ENCODE measurements around the gene SYNJ2. TPM values are rescaled to one million over a fixed set of nuclear protein-coding genes. Genes with fewer than 3 reads are reported as not detected.

SYNJ2 gene
- total RNA-seq, 1 donor from 2014 or later: 31.8 TPM

DNA sequence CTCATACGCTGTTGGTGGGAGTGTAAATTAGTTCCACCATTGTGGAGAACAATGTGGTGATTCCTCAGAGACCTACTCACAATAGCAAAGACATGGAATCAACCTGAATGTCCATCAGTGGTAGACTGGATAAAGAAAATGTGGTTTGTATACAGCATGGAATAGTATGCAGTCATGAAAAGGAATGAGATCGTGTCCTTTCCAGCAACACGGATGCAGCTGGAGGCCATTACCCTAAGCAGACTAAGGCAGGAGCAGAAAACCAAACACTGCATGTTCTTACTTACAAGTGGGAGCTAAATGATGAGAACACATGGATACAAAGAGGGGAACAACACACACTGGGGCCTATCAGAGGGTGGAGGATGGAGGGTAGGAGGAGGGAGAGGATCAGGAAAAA lies 54.6 kb downstream of the SYNJ2 start:
- Histone ChIP-seq H3K4me3 (ENCODE audit: insufficient read depth, low read depth, low read length) (no peak overlapping the region), H3K4me2 (ENCODE audit: low read length) (no peak overlapping the region), H3K79me2 (ENCODE audit: insufficient read depth, low read length) (peaks cover 74% of the 10 kb centered on the region), H2AFZ (ENCODE audit: low read depth, low read length) (no peak overlapping the region), H3K9ac (ENCODE audit: low read length) (no peak overlapping the region), H3K36me3 (ENCODE audit: insufficient read depth, low read length) (peaks cover 34% of the 10 kb centered on the region), H3K4me1 (ENCODE audit: insufficient read depth, low read length) (peaks cover 60% of the 10 kb centered on the region), H3K9me3 (ENCODE audit: insufficient read depth, low read depth, low read length) (no peaks in the 10 kb centered on the region), H3K27ac (ENCODE audit: low read depth, low read length) (no peak overlapping the region), H3K27me3 (ENCODE audit: insufficient read depth, low read length) (no peaks in the 10 kb centered on the region), H4K20me1 (ENCODE audit: insufficient read depth, low read length) (no peaks in the 10 kb centered on the region)
- H3K4me3 Mint-ChIP-seq (ENCODE audit: unreplicated experiment): no peak overlapping the region
- no peak for DNase-seq (ENCODE audit: low read depth)
- TF ChIP-seq EZH2 (IDR thresholded peaks at IDR 0.05; ENCODE audit: insufficient read depth, low read length): no peak
- TF ChIP-seq, protein P1, sequence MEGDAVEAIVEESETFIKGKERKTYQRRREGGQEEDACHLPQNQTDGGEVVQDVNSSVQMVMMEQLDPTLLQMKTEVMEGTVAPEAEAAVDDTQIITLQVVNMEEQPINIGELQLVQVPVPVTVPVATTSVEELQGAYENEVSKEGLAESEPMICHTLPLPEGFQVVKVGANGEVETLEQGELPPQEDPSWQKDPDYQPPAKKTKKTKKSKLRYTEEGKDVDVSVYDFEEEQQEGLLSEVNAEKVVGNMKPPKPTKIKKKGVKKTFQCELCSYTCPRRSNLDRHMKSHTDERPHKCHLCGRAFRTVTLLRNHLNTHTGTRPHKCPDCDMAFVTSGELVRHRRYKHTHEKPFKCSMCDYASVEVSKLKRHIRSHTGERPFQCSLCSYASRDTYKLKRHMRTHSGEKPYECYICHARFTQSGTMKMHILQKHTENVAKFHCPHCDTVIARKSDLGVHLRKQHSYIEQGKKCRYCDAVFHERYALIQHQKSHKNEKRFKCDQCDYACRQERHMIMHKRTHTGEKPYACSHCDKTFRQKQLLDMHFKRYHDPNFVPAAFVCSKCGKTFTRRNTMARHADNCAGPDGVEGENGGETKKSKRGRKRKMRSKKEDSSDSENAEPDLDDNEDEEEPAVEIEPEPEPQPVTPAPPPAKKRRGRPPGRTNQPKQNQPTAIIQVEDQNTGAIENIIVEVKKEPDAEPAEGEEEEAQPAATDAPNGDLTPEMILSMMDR (IDR thresholded peaks at IDR 0.05; ENCODE audit: insufficient read depth, low read depth, low read length): no peak
- H3K27ac Mint-ChIP-seq (ENCODE audit: unreplicated experiment): no peak overlapping the region
- H3K9me3 Mint-ChIP-seq (ENCODE audit: unreplicated experiment): no peaks in the 10 kb centered on the region
- peaks cover 17% of the 10 kb centered on the region for H3K36me3 Mint-ChIP-seq (ENCODE audit: low read depth, unreplicated experiment)
- no peak for FAIRE-seq
- H3K4me1 Mint-ChIP-seq (ENCODE audit: low read depth, unreplicated experiment): peaks cover 32% of the 10 kb centered on the region
- H3K27me3 Mint-ChIP-seq (ENCODE audit: low read depth, unreplicated experiment): no peaks in the 10 kb centered on the region

DNA sequence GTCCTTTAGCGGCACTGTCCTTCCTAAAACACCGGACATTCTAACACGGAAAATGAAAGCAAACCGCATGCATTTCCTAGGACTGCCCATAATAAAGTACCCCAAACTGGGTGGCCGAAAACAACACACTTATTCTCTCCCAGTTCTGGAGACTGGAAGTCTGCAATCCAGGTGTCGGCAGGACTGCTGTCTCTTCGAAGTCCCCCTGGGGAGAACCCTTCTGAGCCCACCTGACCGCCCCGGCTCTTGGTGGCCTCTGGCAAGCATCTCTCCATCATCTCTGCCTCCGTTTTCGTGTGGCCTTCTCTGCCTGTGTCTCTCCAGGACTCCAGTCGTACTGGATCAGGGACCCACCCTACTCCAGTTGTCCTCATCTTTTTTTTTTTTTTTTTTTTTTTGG lies 55.4 kb downstream of the SYNJ2 start:
- H3K9me3 Mint-ChIP-seq (ENCODE audit: unreplicated experiment): no peaks in the 10 kb centered on the region
- Histone ChIP-seq H4K20me1 (ENCODE audit: insufficient read depth, low read length) (no peaks in the 10 kb centered on the region), H3K27ac (ENCODE audit: low read depth, low read length) (no peak overlapping the region), H2AFZ (ENCODE audit: low read depth, low read length) (no peak overlapping the region), H3K4me3 (ENCODE audit: insufficient read depth, low read depth, low read length) (no peak overlapping the region), H3K9me3 (ENCODE audit: insufficient read depth, low read depth, low read length) (no peaks in the 10 kb centered on the region), H3K9ac (ENCODE audit: low read length) (no peak overlapping the region), H3K27me3 (ENCODE audit: insufficient read depth, low read length) (no peaks in the 10 kb centered on the region), H3K4me2 (ENCODE audit: low read length) (no peak overlapping the region), H3K4me1 (ENCODE audit: insufficient read depth, low read length) (peaks cover 60% of the 10 kb centered on the region), H3K36me3 (ENCODE audit: insufficient read depth, low read length) (peaks cover 35% of the 10 kb centered on the region), H3K79me2 (ENCODE audit: insufficient read depth, low read length) (peaks cover 81% of the 10 kb centered on the region)
- H3K4me1 Mint-ChIP-seq (ENCODE audit: low read depth, unreplicated experiment): peaks cover 34% of the 10 kb centered on the region
- no peak for FAIRE-seq
- TF ChIP-seq, protein P1 (IDR thresholded peaks at IDR 0.05; ENCODE audit: insufficient read depth, low read depth, low read length): no peak
- TF ChIP-seq EZH2 (IDR thresholded peaks at IDR 0.05; ENCODE audit: insufficient read depth, low read length): no peak
- no peak overlapping the region for H3K27ac Mint-ChIP-seq (ENCODE audit: unreplicated experiment)
- peaks cover 17% of the 10 kb centered on the region for H3K36me3 Mint-ChIP-seq (ENCODE audit: low read depth, unreplicated experiment)
- no peak overlapping the region for H3K4me3 Mint-ChIP-seq (ENCODE audit: unreplicated experiment)
- H3K27me3 Mint-ChIP-seq (ENCODE audit: low read depth, unreplicated experiment): no peaks in the 10 kb centered on the region
- DNase-seq (ENCODE audit: low read depth): no peak

DNA sequence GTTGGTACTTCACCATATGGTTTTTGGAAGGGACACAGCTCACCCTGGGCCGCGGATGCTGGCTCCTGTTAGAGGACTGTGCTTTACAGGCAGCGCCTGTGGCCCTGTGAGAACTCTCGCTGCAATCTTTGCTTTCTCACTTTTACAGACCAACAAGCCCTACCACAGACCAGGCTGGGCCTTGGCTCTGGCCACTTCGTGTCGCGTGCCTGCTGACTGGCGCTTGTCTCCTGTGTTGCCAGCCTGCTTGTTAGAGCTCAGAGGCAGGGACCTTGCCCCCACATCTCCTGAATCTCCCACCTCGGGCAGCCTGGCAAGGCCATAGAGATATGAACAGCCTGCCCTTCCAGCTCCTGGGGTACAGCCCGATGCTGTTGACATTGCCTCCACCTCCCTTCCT lies 56.1 kb downstream of the SYNJ2 start:
- Histone ChIP-seq H3K4me2 (ENCODE audit: low read length) (no peak overlapping the region), H3K27ac (ENCODE audit: low read depth, low read length) (peak overlapping the region; percentile 99)

More for the DNA sequence above, 56.1 kb downstream of the SYNJ2 start:
- DNase-seq (ENCODE audit: low read depth): no peak
- Histone ChIP-seq H3K36me3 (ENCODE audit: insufficient read depth, low read length) (peaks cover 35% of the 10 kb centered on the region), H2AFZ (ENCODE audit: low read depth, low read length) (no peak overlapping the region), H4K20me1 (ENCODE audit: insufficient read depth, low read length) (no peaks in the 10 kb centered on the region), H3K4me1 (ENCODE audit: insufficient read depth, low read length) (peaks cover 60% of the 10 kb centered on the region), H3K79me2 (ENCODE audit: insufficient read depth, low read length) (peaks cover 77% of the 10 kb centered on the region), H3K9ac (ENCODE audit: low read length) (peak overlapping the region; percentile 82), H3K27me3 (ENCODE audit: insufficient read depth, low read length) (no peaks in the 10 kb centered on the region), H3K4me3 (ENCODE audit: insufficient read depth, low read depth, low read length) (no peak overlapping the region), H3K9me3 (ENCODE audit: insufficient read depth, low read depth, low read length) (no peaks in the 10 kb centered on the region)
- no peak for FAIRE-seq
- H3K4me1 Mint-ChIP-seq (ENCODE audit: low read depth, unreplicated experiment): peaks cover 42% of the 10 kb centered on the region
- H3K27me3 Mint-ChIP-seq (ENCODE audit: low read depth, unreplicated experiment): no peaks in the 10 kb centered on the region
- TF ChIP-seq, protein P1 (IDR thresholded peaks at IDR 0.05; ENCODE audit: insufficient read depth, low read depth, low read length): no peak
- TF ChIP-seq EZH2 (IDR thresholded peaks at IDR 0.05; ENCODE audit: insufficient read depth, low read length): no peak
- H3K9me3 Mint-ChIP-seq (ENCODE audit: unreplicated experiment): no peaks in the 10 kb centered on the region
- H3K27ac Mint-ChIP-seq (ENCODE audit: unreplicated experiment): no peak overlapping the region
- peaks cover 17% of the 10 kb centered on the region for H3K36me3 Mint-ChIP-seq (ENCODE audit: low read depth, unreplicated experiment)
- H3K4me3 Mint-ChIP-seq (ENCODE audit: unreplicated experiment): no peak overlapping the region

Data from astrocyte (in vitro differentiated cells and primary cell).